ENCODE results near the gene PTPRU.

The PTPRU gene

GRCh38 chr1:29267321-29268070, 31.2 kb downstream of the PTPRU start:
- DNase-seq (ENCODE audit: low read depth in 2 of 2), result no peak

DNA sequence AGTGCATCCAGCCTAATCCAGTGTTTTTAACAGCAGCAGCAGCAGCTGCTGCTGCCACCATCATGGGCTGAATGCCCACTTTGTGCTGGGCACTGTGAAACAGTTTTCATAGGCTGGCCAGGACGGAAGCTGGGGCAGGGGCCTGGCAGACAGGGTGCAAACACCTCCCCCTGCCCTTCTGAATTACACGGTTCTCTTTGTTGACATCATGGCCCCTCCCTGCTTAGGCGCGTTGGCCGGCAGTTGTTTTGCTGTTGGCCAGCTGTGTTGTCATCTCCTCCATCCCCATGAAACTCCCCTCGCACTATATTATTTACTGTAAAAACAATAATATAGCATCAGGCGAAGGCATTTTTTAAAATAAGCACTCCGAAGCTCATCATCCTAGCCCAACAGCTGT, 33.1 kb downstream of the PTPRU start:
- no peak for DNase-seq (ENCODE audit: low read depth in 2 of 2)

DNA sequence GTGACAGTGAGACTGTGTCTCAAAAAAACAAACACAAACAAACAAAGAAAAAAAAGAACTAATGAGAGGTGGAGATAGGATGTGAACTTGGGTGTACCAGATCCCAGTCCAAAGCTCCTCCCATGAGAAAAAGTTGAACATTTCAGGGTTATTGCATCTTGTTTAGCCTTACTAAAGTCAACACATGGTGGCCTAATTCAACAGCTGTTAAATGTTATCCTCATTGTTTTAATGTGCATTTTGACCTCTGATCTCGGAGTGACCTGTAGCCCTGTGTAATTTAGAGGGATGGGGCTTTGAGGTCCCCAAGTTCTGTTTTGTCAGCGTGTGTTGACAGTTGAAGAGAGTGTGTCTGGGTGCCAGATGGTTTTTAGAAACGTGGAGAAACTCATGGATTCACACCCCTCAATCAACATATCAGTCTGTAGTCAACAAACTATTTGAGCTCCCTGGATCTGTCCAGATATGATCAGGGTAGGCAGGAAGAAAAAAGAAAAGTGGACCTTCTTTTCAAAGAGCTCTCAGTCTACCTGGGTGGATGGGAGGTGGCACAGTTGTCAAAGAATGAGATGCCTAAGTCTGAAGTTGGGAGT, 34.7 kb downstream of the PTPRU start:
- DNase-seq (ENCODE audit: low read depth in 2 of 2), result no peak

GRCh38 chr1:29271724-29272123, 35.4 kb downstream of the PTPRU start:
- no peak for DNase-seq (ENCODE audit: low read depth in 2 of 2)

DNA sequence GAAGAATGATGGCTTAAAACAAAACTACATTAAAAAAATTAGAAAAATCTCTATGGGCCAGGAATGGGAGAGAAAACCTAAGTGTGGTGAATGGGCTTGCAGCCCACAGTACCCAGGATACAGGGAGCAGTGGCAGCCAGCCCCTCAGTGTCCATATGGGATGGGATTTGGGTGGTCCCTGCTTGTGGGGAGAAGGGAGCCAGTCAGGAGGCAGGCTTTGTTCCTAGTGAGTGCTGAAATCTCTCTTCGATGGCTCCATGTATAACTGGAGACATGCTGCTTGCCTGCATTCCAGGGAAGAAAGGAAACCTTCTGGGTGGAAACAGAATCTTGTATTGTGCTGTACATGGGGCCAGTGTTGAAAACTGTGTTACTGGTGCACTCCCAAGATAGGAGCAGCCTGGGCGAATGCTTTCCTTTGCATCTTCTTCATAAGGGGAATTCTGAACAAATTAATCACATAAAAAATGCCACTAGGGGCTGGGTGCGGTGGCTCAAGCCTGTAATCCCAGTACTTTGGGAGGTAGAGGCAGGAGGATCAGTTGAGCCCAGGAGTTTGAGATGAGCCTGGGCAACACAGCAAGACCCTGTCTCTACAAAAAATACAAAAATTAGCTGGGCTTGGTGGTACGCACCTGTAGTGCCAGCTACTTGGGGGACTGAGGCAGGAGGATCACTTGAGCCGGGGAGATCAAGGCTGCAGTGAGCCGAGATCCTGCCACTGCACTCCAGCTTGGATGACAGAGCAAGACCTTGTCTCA, 36.0 kb downstream of the PTPRU start:
- DNase-seq (ENCODE audit: low read depth in 2 of 2), result no peak

- DNase-seq (ENCODE audit: low read depth in 2 of 2), result no peak
These were observed 39.1 kb downstream of the PTPRU start for GRCh38 chr1:29275435-29275834.

DNA sequence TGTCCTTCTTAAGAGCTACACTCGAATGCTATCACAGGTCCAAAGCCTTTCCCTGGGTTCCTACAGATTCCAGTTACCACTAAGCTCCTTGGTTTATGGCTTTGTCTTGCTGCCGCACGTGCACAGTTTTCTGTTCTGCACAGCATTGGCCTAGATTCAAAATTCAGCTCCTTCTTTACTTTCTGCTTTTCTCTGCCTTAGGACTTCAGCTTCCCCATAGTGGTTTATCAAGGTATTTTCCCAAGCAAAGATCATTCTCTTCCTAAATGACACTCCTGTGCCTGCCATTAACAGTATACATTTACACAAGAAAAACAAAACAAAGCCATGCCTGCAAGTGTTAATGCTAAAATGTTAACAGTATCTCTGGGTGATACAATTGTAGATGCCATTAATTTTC, 41.8 kb downstream of the PTPRU start:
- DNase-seq (ENCODE audit: low read depth in 2 of 2), result no peak

- DNase-seq (ENCODE audit: low read depth in 2 of 2), result no peak
These were observed 43.1 kb downstream of the PTPRU start for GRCh38 chr1:29279406-29279805.

DNA sequence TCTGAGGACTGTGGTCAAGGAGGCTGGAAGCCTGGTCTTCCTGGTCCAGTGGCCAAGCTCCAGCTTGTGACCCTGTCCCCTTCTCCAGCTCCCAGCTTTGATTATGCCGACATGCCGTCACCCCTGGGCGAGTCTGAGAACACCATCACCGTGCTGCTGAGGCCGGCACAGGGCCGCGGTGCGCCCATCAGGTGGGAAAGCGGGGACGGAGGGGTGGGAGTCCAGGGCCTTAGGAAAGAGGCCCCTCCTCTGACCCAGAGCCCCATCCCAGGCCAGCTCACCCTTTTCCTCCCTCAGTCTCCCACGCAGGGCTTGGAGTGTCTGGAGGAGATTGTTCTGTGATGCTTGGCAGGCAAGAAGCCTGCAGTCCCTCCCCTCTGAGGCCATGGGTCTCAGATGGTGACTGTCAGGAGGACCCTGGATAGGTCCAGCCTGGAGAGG, 43.6 kb downstream of the PTPRU start:
- no peak for DNase-seq (ENCODE audit: low read depth in 2 of 2)

GRCh38 chr1:29280409-29281131, 44.2 kb downstream of the PTPRU start:
- no peak for DNase-seq (ENCODE audit: low read depth in 2 of 2)

GRCh38 chr1:29281571-29281970, 45.2 kb downstream of the PTPRU start:
- DNase-seq (ENCODE audit: low read depth in 2 of 2), result no peak

GRCh38 chr1:29282135-29282923, 46.0 kb downstream of the PTPRU start:
- no peak for DNase-seq (ENCODE audit: low read depth in 2 of 2)

DNA sequence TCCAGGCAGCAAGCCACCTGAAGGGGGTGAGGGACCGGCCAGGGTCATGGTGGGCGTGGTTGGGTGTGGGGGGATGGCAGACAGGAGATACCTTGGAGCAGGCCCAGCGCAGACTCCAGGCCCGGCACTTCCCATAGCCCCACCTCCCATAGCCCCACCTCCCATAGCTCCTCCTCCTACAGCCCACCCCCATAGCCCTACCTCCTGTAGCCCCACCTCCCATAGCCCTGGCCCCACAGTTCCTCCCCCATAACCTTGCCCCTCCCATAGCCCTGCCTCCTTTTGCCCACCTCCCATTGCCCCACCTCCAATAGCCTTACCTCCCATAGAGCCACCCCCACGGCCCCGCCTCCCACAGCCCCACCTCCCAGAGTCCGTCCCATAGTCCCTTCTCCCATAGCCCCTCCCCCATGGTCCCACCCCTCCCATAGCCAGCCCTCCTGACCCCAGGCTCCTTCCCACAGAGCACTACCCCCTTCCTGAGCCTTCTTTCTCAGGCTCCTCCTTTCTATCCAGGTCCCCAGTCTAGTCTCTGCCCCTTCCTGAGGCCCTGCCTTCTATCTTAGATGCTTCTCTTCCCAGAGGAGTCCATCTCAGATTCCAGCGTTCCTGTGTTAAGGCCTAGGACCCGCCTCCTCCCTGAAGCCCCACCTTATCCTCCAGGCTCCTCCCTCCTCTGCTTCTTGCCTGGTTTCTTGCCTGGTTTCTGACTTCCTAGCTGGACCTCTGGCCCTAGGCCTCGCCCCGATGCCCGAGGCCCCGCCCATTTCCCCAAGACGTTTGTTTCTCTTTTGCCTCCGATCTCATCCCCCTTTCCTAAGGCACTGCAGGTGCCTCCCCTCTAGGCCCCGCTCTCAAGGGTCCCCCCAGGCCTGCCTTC, 46.8 kb downstream of the PTPRU start:
- DNase-seq (ENCODE audit: low read depth in 2 of 2), result no peak

DNA sequence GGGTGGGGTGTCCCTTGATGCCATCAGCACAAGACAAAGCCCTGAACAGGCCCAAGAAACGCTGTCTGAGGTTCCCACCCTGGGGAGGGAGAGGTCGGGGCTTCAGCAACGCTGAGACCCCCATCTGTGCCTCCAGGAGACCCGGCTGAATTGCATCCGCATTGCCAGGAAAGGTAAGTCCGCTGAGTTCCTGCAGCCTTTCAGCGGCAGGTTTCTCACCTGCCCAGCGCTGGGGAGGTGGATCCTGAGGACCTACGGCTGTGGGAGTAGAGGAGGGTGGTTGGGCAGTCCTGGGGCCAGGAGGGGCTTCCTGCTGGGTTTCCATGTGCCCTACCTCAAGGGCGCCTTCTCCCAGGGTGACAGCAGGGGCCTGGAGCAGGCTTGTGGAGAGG, 47.5 kb downstream of the PTPRU start:
- no peak for DNase-seq (ENCODE audit: low read depth in 2 of 2)

DNA sequence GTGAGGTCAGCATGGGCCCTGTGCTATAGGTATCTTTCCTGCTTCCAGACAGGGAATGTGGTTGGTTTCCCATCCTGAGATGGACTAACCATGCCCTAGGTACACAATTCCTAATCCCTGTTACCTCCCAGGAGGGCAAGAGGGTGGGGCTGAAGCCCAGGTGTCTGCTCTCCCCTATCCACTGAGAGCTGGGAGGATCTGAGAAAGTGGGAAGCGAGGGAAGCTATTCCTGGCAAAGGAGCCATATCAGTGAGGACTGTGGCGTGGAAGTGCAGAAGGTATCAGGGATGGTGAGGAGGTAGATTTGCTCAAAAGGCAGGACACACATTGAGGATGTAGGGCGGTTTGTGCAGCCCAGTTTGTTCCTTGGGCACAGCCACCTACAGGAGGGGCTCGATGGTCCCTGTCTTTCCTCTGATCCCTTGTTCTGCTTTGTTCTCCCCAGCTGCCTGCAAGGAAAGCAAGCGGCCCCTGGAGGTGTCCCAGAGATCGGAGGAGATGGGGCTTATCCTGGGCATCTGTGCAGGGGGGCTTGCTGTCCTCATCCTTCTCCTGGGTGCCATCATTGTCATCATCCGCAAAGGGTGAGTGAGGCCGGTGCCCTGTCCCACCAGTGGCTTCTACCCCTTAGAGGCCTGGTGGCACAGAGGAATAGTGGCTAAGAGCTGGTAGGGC, 48.1 kb downstream of the PTPRU start:
- no peak for DNase-seq (ENCODE audit: low read depth in 2 of 2)

GRCh38 chr1:29284961-29285560, 48.7 kb downstream of the PTPRU start:
- DNase-seq (ENCODE audit: low read depth in 2 of 2), result no peak

DNA sequence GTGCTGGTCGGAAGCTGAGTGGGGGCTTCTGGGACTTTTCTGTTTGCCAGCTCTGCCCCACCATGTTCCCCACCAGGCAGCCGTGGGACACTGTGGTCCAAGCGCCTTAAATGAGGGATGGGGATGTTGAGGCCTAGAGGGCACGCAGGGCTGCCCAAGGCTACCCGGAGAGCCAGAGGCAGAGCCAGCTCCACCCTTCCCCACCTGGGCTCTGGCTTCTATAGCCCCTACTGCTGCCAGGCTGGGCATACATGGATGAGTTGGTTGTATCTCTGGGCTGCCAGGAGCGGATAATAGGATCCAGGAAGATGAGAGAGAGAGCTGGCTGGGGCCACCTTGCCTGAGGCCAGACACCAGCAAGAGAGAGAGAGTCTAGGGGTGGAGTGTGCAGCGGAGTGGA, 49.4 kb downstream of the PTPRU start:
- no peak for DNase-seq (ENCODE audit: low read depth in 2 of 2)

GRCh38 chr1:29286194-29286767, 50.0 kb downstream of the PTPRU start:
- DNase-seq (ENCODE audit: low read depth in 2 of 2), result no peak

DNA sequence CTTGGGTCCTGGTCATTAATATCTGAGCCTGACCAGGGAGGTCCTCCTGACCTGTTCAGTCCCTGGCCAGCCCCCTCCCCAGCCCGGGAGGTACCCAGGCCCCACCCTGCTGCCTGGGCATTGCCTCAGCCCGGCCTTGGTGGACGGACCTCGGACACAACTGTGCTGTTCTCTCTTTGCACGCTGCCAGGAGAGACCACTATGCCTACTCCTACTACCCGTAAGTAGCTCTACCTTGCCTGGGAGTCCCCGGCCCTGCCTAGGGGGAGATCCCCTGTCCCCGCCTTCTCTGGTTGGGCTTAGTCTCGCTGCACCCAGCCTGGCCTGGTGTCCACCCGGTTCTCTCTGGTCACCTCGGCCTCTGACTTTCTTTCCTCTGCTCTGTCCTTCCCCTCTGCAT, 53.2 kb downstream of the PTPRU start:
- DNase-seq (ENCODE audit: low read depth in 2 of 2), result no peak
